Measurements from ENCODE around the gene RNASEH1. TPM values are rescaled to one million over a fixed set of nuclear protein-coding genes. Genes with fewer than 3 reads are reported as not detected.

Gene RNASEH1, protein sequence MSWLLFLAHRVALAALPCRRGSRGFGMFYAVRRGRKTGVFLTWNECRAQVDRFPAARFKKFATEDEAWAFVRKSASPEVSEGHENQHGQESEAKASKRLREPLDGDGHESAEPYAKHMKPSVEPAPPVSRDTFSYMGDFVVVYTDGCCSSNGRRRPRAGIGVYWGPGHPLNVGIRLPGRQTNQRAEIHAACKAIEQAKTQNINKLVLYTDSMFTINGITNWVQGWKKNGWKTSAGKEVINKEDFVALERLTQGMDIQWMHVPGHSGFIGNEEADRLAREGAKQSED
- total RNA-seq (2014; rRNA removed; shearing (Covaris generic)), result 21.9 and 28.1 TPM in 2 replicates

DNA sequence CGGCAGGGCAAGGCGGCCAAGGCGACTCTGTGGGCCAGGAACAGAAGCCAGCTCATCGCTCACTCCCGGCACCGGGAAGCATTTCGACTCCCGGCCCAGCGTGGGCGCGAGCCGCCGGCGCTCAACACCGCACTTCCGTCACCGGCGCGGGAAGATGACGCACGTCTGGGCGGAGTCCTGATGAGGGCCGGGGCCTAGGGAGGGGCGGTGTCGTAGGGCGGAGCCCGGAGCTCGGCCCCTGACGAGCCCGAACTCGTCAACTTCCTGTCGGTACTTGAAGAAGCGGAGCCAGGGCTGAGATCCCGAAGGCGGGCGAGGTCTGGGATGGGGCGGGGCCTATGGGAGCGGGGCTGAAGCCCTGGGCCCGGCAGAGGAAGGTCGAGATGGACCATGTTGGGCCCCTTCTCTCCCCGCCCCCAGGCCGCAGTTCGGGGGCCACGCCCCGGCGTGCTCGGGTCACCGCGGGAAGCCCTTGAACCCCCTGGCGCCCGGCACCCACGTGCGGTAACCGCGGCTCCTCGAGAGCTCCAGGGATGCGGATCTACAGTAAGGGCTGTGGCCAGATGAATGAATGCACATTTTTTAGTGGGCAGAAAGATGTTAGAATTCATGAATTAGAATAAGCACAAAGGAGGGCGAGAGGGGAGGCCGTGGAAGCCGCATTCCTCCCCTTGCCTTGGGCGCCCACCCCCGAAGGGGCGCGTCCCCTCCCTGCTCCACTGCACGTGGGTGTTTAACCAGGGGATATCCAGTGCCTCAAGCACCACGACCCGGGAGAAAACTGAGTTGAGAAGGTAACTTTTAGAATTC, at the start of gene RNASEH1:
Gene RNASEH1, minus strand, starts transcription at position 129 of the 810 bp plus-strand sequence. Its CDS starts 73 bp downstream, at position 56.
- DNase-seq (ENCODE audit: low spot score), result peak; percentile 92

DNA sequence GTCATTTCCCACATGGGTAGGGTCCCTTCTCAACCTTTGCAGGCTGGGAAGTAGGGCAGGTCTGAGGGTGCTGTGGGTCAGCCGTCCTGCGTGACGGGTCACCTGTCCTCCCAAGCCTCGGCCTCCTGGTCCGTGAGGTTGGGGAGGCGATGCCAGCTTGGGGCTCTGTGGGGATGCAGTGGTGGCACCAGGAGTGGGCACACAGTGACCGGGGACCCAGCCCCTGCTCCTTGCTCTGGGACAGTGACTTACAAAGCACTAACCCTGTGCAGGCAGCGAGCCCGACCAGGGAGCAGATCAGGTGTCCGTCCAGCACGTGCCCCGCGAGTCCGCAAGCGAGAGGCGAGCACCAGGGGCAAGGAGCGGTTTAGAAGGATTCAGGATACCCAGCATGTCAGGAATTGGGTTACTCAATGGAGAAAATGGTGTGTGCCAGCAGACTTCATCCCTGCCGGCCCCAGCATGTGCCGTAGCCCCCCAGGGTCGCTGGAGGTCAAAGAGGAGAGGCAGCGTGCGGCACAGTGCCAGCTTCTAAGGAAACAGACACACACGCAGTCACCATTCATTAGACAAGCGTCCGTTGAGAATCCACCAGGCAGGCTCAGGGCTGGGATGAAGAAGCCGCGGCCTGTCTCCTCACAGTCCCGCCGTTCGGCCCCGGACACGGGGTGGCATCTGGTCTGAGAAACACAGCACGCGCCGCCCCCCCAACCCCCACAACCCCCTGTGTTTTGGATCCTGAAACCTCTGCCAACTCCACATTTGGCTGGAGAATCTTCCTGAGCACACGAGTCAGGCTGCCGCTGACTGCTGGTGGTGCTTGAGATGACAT, 48.5 kb upstream of the RNASEH1 start:
- no peak for DNase-seq (ENCODE audit: low spot score)

DNA sequence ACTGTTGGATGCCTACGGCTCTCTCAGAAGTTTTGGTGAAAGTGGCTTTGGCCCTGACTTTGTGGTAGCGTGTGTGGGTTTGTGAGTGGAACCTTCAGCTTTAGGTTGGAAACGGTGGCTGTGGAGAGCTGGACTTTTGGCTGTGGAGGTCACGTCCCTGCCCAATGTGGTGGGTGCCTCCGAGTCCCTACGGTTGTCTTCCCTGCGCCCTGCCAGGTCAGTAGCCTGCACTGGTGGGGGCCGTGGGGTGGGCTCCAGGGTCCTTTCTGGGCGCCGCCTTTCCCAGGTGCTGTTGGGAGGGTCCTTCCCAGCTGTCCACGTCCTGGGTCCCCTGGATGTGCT, 47.9 kb upstream of the RNASEH1 start:
- no peak for DNase-seq (ENCODE audit: low spot score)

DNA sequence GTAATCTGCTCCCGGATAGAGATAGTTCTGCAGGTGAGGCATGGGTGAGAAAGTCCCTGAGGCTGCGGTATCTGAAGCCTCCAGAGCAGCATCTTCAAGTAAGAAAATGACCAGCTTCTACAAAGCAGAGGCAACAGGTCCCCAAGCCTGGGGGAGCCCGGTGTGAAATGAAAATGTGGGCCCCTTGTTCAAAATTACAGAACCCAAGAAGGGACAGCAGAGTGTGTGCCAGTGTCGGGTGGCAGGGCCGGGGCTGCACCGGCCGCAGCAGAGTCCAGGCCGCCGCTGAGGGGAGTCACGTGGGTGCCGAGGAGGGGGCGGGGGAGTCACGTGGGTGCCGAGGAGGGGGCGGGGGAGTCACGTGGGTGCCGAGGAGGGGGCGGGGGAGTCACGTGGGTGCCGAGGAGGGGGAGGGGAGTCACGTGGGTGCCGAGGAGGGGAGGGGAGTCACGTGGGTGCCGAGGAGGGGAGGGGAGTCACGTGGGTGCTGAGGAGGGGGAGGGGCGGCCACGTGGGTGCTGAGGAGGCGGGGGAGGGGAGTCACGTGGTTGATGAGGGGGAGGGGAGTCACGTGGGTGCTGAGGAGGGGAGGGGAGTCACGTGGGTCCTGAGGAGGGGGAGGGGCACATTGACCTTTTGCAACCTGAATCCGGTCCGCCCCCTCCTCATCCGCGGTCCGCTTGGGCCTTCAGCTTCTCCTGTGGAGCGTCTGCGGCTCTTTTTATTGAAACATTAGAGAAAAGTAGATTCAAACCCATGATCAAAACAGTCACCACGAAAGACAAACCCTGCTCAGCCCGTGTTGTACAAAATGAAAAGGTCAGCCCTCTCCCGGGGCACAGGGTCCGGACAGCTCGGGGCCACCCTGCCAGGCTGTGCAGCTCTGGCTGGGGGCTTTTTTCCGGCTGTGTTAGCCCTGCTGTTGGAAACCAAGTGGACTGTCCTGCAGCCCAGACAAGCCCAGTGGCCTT, 47.1 kb upstream of the RNASEH1 start:
- peak; percentile 27 for DNase-seq (ENCODE audit: low spot score)

DNA sequence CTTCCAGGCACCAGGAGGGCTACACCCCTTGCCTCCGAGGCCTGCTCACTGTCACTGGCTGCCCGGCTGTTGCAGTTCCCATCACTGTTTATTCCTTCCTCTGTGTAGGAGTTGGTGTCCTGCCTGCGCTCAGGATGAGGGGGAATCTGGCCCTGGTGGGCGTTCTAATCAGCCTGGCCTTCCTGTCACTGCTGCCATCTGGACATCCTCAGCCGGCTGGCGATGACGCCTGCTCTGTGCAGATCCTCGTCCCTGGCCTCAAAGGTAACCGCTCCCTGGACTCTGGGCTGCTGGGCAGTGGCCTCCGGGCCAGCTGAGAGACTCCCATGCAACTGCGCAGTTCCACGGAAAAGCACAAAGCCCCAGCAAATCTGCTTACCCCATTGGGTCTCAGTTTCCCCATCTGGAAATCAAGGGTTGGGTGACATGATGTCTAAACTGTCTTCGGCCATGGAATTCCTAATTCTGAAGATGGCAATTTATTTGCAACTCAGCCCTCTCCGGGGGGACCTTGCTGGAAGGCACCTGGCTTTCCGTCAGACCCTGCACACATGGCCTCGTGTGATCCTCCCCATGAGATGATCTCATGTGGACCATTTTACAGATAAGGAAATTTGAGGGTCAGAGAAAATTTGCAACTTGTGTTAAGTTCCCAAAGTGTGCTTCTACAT, 46.2 kb upstream of the RNASEH1 start:
- DNase-seq (ENCODE audit: low spot score), result no peak

DNA sequence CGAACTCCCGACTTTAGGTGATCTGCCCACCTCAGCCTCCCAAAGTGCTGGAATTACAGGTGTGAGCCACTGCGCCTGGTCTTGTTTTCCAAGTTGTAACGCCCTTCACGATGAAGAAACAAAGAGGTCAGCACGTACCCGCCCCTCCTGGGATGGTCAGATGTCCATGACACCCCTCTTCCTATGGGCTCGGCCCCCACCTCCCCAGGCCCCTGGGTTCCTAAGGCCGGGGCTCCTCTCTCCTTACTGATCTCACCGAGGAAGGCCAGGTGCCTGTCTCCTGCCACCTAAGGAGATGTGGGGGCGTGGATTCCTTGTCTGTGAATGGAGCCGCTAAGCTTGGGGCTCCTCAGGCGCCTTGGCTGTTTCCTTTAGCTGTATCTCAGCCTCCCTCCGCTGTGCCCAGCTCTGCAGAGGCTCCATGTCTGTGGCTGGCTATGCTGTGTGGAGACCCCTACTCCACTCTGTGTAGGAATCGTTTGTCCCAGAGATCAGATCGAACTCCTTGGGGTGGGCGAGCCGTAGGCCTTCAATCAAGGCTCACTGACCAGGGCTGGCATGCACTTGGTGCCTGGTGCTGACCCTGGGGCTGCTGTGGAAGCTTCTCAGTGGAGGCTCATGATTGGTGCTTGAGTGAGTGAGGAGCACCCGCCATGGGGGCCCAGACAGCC, 45.5 kb upstream of the RNASEH1 start:
- DNase-seq (ENCODE audit: low spot score), result no peak

DNA sequence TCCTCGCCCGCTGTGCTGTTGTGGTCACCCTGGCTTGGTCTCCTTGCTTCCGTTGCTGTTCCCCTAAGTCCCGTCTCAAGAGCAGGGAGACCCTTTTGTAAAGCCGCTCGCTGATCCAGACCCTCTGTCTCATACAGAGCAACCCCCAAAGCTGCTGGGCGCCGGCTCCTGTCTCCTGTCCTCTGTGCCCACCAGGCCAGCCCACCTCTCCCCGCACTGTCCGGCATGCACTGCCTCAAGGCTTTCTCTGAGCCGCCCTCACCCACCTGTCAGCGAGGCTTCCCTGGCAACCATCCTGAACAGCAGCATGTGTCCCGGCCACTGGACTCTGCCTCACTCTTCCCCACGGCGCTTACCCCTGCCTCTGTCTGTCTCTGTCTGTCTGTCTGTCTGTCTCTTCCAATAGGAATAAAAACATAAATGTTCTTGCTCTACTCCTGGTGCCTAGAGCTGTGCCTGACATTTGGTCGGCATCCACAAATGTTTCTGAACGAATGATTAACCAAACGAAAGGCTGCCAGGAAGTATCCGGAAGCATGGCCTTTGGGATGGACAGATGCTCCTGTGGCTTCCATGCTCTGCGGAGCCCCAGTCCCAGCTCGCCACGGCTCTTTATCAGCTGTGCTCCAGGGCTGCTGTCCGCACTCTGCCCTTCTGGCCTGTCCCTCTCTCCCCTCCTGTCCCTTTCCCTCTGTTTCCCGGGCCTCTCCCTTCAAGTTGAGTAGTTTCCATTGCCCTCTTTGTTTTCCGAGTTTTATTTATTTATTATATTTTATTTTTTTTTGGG, 44.6 kb upstream of the RNASEH1 start:
- DNase-seq (ENCODE audit: low spot score), result no peak

DNA sequence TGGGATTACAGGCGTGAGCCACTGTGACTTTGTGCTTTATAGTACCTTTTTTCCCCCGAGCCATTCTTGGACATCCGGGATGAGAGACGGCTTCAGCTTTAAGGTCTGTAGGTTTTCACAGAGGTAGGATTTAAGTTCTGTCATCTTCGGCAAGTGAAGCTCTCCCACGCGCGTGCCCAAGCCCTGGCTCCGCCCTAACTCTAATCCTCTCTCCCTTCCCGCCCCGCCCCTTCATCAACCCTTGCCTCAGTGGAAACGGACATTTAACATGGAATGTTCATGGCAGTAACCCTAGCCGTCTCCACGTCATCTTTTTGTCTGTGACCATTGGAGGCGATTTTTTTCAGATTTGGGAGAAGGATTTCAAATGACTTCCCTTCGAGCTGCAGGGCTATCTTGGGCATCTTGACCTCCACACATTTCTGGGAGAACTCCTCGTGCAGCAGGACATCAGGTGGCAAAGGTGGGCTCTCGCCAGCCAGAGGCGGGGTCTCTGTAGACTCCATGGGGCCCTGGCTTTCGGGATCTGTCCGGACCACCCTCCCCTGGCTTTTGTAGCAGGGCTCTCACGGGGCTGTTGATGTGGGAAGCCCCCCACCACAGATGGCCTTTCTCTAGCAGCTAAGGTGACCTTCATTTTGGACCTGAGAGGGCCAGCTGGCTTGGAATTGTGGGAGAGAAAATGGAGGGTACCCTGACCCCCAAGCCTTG, 43.6 kb upstream of the RNASEH1 start:
- no peak for DNase-seq (ENCODE audit: low spot score)

DNA sequence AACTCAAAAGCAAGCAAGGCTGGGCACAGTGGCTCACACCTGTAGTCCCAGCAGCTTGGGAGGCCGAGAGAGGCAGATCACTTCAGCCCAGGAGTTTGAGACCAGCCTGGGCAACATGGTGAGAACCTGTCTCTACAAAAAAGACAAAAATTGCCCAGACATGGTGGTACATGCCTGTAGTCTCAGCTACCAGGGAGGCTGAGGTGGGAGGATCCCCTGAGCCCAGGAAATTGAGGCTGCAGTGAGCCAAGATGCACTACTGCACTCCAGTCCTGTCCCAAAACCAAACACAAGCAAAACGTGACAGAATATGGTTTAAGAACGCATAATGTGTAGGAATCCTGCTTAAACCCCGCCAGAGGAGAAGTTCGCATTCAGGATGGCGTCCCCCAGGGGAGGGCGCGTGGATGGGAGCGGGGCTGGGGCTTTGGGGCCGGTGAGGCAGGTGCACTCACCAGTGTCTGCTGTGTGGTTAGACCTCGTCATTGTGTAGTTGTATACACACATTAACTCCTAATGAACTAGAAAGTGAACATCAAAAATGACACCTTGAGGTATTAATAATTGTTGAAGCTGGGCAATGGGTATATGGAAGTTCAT, 42.2 kb upstream of the RNASEH1 start:
- DNase-seq (ENCODE audit: low spot score), result no peak

DNA sequence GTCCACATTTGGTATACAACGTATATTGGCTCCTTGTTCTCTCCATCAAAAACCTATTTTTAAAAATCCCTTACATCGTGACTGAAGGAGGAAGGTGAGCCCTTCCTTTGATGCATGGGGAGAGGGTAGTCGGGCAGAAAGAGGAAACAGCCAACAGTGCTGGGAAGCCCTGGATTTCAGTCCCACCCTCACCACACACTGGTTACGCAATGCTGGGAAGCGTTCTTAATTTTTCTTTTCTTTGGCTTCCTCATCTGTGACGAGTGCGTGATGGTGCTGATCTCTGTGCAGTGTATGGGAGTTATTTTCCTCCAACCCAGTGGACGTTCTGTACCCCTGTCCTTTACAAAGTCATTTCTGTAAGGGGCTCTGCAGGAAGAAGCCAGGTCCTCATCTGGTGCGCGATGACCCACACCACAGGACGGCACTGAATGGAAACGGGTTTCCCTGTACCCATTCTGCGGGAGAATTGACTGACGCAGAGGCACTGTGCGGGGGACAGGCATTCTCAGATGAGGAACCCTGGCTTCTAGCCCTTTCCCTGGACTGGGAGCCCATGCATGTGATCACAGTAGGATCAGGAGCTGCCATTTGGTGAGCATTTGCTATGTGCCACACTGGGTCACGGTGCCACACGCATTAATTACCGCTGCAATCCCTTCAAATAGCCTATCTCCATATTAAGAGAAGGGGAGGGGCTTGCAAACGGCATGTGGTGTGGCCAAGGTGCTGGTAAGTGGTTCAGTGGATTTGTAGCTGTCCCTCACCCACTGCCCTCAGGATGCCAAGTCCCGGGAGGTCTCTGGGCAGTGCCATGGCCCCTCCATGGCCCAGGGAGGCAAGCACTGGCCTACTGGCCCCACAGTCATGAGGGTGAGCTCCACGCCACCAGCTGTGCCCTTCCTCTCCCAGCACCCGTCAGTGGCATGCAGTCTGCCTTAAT, 41.0 kb upstream of the RNASEH1 start:
- no peak for DNase-seq (ENCODE audit: low spot score)

DNA sequence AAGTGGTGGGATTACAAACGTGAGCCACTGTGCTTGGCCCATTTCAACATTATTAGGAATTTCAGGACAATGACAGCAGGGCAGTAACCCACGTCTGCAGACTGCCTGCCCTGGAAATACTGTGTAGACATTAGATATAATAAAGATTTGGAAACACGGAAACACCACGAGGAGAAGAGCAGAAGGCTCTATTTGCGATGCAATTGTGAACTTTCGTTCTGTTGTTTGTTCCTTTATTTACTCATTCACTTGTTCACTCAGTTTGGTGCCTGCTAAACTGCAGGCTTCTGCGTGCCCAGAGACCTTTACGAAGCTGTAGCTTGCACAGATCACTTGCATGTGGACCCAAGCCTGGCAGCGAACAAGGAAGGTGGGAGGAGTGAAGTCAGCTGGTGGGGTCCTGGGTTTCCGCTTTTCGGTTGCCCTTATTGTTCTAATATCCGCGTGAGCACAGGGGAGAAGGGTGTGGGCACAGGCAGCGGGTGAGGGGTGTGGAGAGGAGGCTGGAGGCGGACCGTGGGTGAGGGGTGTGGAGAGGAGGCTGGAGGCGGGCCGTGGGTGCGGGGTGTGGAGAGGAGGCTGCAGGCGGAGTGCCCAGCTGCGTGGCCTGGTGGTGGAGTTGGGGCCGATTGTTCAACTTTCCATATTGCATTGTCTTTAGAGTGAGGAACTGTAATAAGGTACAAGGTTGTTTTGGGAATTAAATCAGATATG, 40.2 kb upstream of the RNASEH1 start:
- DNase-seq (ENCODE audit: low spot score), result no peak

DNA sequence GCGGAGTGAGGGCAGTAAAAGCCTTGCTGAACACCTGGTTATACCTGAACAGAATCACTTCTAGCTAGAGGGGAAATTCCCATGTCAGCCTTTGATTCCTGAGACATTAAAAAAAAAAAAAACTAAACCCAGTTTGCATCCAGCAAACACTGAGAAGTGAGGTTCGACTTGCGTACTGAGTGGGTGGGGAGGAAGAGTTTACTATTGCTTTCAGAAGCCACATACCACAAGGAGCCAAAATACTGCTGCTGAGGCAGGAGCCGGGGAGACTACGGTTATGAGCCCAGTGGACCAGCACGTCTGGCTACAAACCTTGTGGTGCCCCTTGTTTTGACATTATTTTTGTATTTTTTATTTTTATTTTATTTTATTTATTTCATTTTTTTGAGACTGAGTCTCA, 39.4 kb upstream of the RNASEH1 start:
- no peak for DNase-seq (ENCODE audit: low spot score)

DNA sequence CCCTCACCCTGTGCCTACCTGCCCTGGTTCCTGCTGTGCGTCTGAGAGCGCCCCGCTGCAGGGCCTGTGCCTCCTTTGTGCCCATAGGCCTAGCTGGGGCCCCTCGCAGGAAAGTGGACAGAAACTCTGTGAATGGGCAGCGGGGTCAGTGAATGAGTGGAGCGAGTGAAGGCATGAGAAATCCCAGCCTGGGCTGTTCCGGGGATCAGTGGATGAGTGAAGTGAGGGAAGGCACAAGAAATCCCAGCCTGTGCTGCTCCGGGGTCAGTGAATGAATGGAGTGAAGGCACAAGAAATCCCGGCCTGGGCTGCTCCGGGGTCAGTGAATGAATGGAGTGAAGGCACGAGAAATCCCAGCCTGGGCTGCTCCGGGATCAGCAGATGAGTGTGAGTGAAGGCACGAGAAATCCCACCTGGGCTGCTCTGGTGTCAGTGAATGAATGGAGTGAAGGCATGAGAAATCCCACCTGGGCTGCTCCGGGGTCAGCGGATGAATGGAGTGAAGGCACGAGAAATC, 38.8 kb upstream of the RNASEH1 start:
- no peak for DNase-seq (ENCODE audit: low spot score)

DNA sequence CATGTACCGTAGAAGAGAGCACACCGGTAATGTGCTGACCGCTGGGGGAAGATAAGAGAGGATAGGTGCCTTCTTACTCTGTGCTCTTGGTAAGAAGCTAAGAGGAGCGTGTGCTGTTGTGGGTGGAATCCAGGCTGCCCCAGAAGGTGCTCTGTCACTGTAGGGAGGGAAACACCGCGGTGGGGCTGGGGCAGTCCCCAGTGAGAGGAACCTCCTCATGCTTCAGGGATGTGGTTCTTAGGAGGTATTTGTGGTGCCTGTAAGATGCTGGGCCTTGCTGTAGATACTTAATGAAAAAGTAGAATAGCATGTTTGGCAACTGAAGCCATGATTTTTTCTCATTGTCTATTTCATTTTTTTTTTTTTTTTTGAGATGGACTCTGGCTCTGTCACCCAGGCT, 37.9 kb upstream of the RNASEH1 start:
- no peak for DNase-seq (ENCODE audit: low spot score)

DNA sequence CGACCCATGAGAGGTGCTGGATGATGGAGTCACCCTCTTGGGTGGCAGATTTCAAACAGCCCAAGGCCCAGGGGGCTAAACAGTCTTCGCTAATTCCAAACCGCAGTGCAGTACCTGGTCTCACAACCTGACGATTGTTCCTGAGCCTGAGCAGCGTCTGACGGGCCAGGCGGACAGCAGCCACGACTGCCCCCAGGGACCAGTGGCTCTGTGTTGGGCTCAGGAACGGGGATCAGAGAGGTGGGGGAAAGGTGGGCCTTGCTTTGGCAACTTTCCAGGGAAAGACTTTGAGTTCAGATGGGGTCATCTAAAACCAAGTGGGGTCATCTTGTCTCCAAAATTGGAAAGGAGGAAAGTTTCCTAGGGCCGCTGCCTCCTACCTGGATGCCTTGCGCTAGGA, 37.3 kb upstream of the RNASEH1 start:
- DNase-seq (ENCODE audit: low spot score), result no peak
